GM06990 (cell line): ENCODE results near the gene RBMS1.

Source experiments
- DNase-seq: peaks from one replicate; pipeline ENCODE4 v3.0.0-alpha.2; 2011; ENCODE audit not compliant: insufficient read length; ENCODE audit errors: extremely low read depth
- H3K27me3 ChIP-seq: replicated peaks from 2 replicates; pipeline ENCODE4 v1.6.0; 2011; ENCODE audit warnings: low read length; ENCODE audit not compliant: control insufficient read depth, insufficient read depth
- H3K36me3 ChIP-seq: 2 replicates; pipeline ENCODE4 v1.5.1; 2011; ENCODE audit warnings: low read length; ENCODE audit not compliant: control insufficient read depth, insufficient read depth
- H3K4me3 ChIP-seq: replicated peaks from 2 replicates; pipeline ENCODE4 v1.5.1; 2011; ENCODE audit warnings: low read depth, mild to moderate bottlenecking, control low read depth, low read length
- CTCF ChIP-seq: IDR thresholded peaks from 2 replicates; pipeline ENCODE4 v1.5.1; 2011; ENCODE audit warnings: low read length, control low read depth, mild to moderate bottlenecking, inconsistent platforms; ENCODE audit not compliant: insufficient read depth, poor library complexity, severe bottlenecking

Gene RBMS1

DNA sequence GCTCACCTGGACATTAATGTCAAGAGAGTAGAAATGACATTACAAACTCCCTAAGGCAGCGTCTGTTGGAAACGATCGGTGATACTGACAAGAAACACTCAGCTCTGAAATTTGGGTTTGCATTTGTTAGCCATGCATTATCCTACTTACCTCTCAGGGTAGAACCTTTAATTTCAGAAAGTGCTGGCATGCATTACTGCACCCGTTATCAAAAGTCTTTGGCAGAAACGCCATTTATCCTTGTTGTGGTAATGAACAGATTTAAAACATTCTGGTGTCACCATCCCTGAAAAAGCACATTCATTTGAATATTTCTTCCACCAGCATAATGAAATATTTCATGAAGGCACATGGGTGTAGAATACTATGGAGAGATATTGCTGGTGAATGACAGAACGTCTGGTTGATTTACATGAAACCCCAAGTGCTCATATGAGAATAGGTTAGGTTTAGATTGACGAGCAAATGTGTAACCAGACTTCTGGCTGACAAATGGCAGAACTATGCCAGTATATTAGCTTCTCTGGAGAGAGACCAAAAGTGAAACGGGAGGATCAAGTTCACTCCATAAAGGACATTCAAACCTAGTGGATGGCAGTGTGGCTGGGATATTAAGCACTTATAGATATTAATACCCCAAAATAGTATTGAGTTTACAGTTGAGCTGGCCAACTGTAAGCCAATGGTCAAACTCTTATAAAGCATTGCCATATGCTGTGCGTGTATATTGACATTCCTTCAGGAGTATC is 240.0 kb downstream of the RBMS1 start:
- H3K4me3 ChIP-seq: no peak overlapping the region
- DNase-seq: no peak
- H3K36me3 ChIP-seq: no peaks in the 10 kb centered on the region
- no peak for TF ChIP-seq CTCF
- no peaks in the 10 kb centered on the region; the same call in 1 of the 2 replicates for H3K27me3 ChIP-seq

DNA sequence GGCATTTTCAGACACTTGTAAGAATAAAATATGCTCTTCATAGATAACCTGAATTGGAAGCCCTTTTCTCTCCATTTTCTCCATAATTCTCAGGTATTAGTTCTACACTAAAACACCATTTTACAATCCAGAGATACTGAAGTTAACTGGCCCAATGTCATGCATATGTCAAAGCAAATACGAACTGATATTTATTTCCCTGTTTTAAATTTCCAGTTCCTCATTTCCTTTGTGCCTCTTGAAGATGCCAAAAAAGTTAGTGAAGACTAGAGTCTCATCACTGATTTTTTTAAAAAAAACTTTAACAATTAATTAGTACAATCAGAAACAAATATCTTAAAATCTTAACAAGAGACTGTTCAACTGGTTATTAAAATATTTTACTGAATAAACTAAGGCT is 240.7 kb downstream of the RBMS1 start:
- DNase-seq: no peak
- no peak for TF ChIP-seq CTCF
- Histone ChIP-seq H3K4me3 (no peak overlapping the region), H3K36me3 (no peaks in the 10 kb centered on the region), H3K27me3 (no peaks in the 10 kb centered on the region; the same call in 1 of the 2 replicates)

GRCh38 chr2:160252278-160252887 is 241.2 kb downstream of the RBMS1 start:
- no peak overlapping the region for H3K4me3 ChIP-seq
- H3K27me3 ChIP-seq: no peaks in the 10 kb centered on the region; the same call in 1 of the 2 replicates
- TF ChIP-seq CTCF: peak; percentile 71
- DNase-seq: no peak
- no peaks in the 10 kb centered on the region for H3K36me3 ChIP-seq

DNA sequence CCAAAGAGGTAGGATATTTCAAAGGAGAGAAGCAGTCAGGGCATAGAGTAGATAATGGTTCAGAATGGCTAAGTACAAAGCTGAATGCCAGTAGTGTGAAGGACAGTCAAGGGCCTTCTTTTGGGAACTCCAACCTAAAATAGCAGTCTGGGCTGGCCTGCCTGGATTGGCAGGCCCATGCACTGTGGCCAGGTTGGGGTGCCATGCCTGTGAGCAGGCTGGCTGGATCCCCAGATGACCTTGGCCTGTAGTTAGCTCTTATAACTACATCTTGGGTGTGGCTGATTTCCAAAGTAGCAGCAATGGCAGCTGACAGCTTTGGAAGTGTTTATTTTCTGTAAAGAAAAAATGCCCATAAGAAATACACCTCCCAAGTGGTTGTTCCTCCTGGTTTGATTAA is 242.0 kb downstream of the RBMS1 start:
- no peak for DNase-seq
- Histone ChIP-seq H3K4me3 (no peak overlapping the region), H3K36me3 (no peaks in the 10 kb centered on the region), H3K27me3 (no peaks in the 10 kb centered on the region)
- TF ChIP-seq CTCF: no peak

GRCh38 chr2:160249876-160250275 is 243.7 kb downstream of the RBMS1 start:
- Histone ChIP-seq H3K36me3 (no peaks in the 10 kb centered on the region), H3K27me3 (no peaks in the 10 kb centered on the region), H3K4me3 (no peak overlapping the region)
- TF ChIP-seq CTCF: no peak
- no peak for DNase-seq
